HG03175 (cell line): ENCODE measurements around the gene PLEKHA7.

ENCODE experiments used
- ATAC-seq: cut with Tn5 transposase; IDR thresholded peaks from one replicate; pipeline ENCODE4 v1.9.1; 2021; ENCODE audit warnings: mild to moderate bottlenecking, moderate library complexity; ENCODE audit not compliant: unreplicated experiment

Gene PLEKHA7

GRCh38 chr11:16946477-16947282 lies 67.5 kb downstream of the PLEKHA7 start:
- ATAC-seq, result peak; percentile 48

- peak; percentile 82 for ATAC-seq
Measured at GRCh38 chr11:16945671-16946469, 68.3 kb downstream of the PLEKHA7 start.

GRCh38 chr11:16942911-16943310 lies 71.3 kb downstream of the PLEKHA7 start:
- ATAC-seq, result no peak

GRCh38 chr11:16942342-16942741 lies 71.9 kb downstream of the PLEKHA7 start:
- ATAC-seq, result no peak

- ATAC-seq, result no peak
Measured at GRCh38 chr11:16941935-16942334, 72.3 kb downstream of the PLEKHA7 start.

- no peak for ATAC-seq
Measured at GRCh38 chr11:16938061-16938460, 76.2 kb downstream of the PLEKHA7 start.

- ATAC-seq, result no peak
Measured at GRCh38 chr11:16936643-16937042, 77.6 kb downstream of the PLEKHA7 start.

GRCh38 chr11:16935518-16936302 lies 78.5 kb downstream of the PLEKHA7 start:
- ATAC-seq, result no peak

GRCh38 chr11:16933756-16934603 lies 80.2 kb downstream of the PLEKHA7 start:
- ATAC-seq, result no peak

GRCh38 chr11:16933291-16933690 lies 80.9 kb downstream of the PLEKHA7 start:
- ATAC-seq, result no peak

- ATAC-seq, result no peak
Measured at GRCh38 chr11:16928044-16928443, 86.2 kb downstream of the PLEKHA7 start.

GRCh38 chr11:16926883-16927626 lies 87.2 kb downstream of the PLEKHA7 start:
- no peak for ATAC-seq

GRCh38 chr11:16925561-16926065 lies 88.6 kb downstream of the PLEKHA7 start:
- peak; percentile 36 for ATAC-seq

- ATAC-seq, result peak; percentile 25
Measured at GRCh38 chr11:16924826-16925560, 89.2 kb downstream of the PLEKHA7 start.

- ATAC-seq, result peak; percentile 36
Measured at GRCh38 chr11:16924462-16924825, 89.8 kb downstream of the PLEKHA7 start.

GRCh38 chr11:16923987-16924386 lies 90.2 kb downstream of the PLEKHA7 start:
- peak; percentile 30 for ATAC-seq

- ATAC-seq, result no peak
Measured at GRCh38 chr11:16921668-16922067, 92.5 kb downstream of the PLEKHA7 start.

- ATAC-seq, result no peak
Measured at GRCh38 chr11:16921019-16921418, 93.2 kb downstream of the PLEKHA7 start.

GRCh38 chr11:16920559-16920958 lies 93.7 kb downstream of the PLEKHA7 start:
- no peak for ATAC-seq
